ENCODE data around the gene PTGDR2. TPM values are rescaled to one million over a fixed set of nuclear protein-coding genes. Genes with fewer than 3 reads are reported as not detected.
A peak's percentile ranks its signal among the peaks of the same experiment; 100 is the strongest.

The PTGDR2 gene
- total and polyA plus RNA-seq, 9 of the 15 experiments (the other 6 are each of a cell fraction or from before 2014, with no cell fraction given), result 0.51 to 2.6 (median 1.6) TPM

DNA sequence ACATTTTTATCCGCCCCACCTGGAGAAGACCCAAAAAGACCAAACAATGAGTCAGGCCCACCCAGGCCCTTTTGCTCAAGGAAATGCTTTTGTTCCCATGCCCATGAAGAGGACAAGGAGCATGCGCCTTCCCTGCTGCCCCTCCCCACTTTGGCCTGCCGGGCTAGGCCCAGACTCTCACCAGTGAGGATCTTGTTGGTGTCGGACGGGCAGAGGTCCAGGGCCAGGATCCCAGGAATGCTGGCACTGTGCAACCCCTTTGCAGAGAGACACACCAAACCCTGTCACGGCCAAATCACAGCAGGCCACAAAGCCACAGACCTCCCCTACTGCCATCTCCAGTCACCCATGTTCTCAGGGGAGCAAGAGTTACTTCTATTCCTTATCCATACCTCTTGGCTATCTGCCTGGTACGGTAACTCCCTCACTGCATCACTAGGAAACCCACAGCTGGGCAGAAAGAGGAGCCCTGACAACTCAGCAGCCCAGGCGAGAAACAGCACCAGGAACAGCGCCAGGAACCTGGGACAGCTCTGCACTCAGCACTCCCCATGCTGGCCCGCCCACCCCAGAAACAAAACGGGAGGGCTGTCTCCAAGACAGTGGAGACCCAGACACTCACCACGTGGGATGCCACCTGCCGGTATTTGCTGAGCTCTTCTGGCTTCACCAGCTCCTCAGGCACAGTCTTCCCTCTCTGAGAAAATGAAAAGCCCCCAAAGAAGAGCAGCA is 45.1 kb upstream of the PTGDR2 start:
- 84% methylated on average over 7 of the region's 13 CpGs for WGBS (ENCODE audit: insufficient coverage, low coverage, missing lambda C conversion rate)

DNA sequence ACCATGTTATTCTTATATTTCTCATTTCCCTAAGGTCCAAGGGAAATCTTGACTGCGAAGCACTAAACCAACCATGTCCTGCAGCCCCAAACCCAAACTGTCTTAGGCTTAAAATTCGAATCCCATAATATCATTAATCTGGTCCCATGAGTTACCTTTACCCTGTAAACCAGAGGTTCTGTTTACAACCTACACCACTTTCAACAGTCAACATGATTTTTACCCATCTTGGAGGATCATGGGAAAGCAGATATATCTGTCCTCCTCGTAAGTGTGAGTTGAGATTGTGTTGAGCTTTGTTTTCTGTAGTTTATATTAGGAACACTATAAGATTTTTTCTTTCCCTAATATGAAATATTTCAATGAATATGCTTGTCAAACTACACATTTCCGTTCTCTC is 44.2 kb upstream of the PTGDR2 start:
- Histone ChIP-seq H2AFZ (ENCODE audit: low read depth, low read length) (no peak overlapping the region), H3K36me3 (ENCODE audit: control insufficient read depth, insufficient read depth, low read length) (peaks cover 100% of the 10 kb centered on the region), H3K9me3 (replicated peaks; ENCODE audit: control insufficient read depth, insufficient read depth, low read depth, low read length) (no peaks in the 10 kb centered on the region), H3K4me2 (ENCODE audit: insufficient read depth, low read length) (no peak overlapping the region), H3K4me1 (replicated peaks in 1 of 2; ENCODE audit: control insufficient read depth in 2 of 2, insufficient read depth in 2 of 2, low read length in 2 of 2) (peaks cover 0 to 11% of the 10 kb centered on the region in 2 experiments; a peak in 3 of 5 replicates), H3K9me1 (ENCODE audit: control insufficient read depth, insufficient read depth, low read length) (peaks cover 3% of the 10 kb centered on the region), H3K4me3 (no peak overlapping the region), H3K27ac (ENCODE audit: extremely low read depth, low read depth, low read length) (no peak overlapping the region), H3K27me3 (ENCODE audit: control insufficient read depth in 2 of 2, insufficient read depth in 2 of 2, low read length in 2 of 2) (no peaks in the 10 kb centered on the region), H4K20me1 (replicated peaks; ENCODE audit: control insufficient read depth, insufficient read depth, low read length) (peaks cover 22% of the 10 kb centered on the region), H3K79me2 (ENCODE audit: control insufficient read depth, insufficient read depth, low read length) (peaks cover 28% of the 10 kb centered on the region), H3K9ac (ENCODE audit: insufficient read depth in 1 of 2, low read depth in 2 of 2, low read length in 2 of 2) (no peak overlapping the region)
- in situ Hi-C loops (cut with MboI), result loop anchor here (5.0 kb wide), 1 partner anchor 123 kb away; no protein-coding TSS in a partner anchor
- ATAC-seq (0 out of 3 replicates have a peak, but pooled peaks have one; percentile 16), FAIRE-seq (no peak), DNase-seq (ENCODE audit: extremely low read depth in 1 of 4, low spot score in 3 of 4) (no peak)
- ChIA-PET CTCF (ENCODE audit: low intra/inter-chr PET ratio) (interaction anchor here (1.0 to 1.9 kb wide), 3 partner anchors 61 to 125 kb away, joined by 3 to 18 read pairs (median 4); no protein-coding TSS in a partner anchor), POLR2A (interaction anchor here (0.8 to 1.0 kb wide), 3 partner anchors 14 to 73 kb away, joined by 3 to 7 read pairs (median 6); partner anchors contain the start of gene TMEM109)
- 58% methylated on average over 4 of the region's 4 CpGs for WGBS (ENCODE audit: insufficient coverage, low coverage, missing lambda C conversion rate)
- TF ChIP-seq XRCC5 (IDR thresholded peaks at IDR 0.05; ENCODE audit: low read depth, low read length) (no peak), ZNF584 (CRISPR knock-in tag; IDR thresholded peaks at IDR 0.05; ENCODE audit: low read depth) (no peak), TEAD4 (IDR thresholded peaks at IDR 0.05; ENCODE audit: low read length) (no peak), TEAD4 (CRISPR knock-in tag; IDR thresholded peaks at IDR 0.05; ENCODE audit: borderline replicate concordance) (no peak), RBBP5 (IDR thresholded peaks at IDR 0.05; ENCODE audit: borderline replicate concordance, insufficient read depth, low read length, poor library complexity, severe bottlenecking) (no peak), FOXP4 (CRISPR knock-in tag; IDR thresholded peaks at IDR 0.05; ENCODE audit: borderline replicate concordance) (no peak), PYGO2 (tag; IDR thresholded peaks at IDR 0.05) (no peak)
- intact Hi-C loops (cut with micrococcal nuclease), result loop anchor here (1.0 kb wide), 1 partner anchor 69 kb away; no protein-coding TSS in a partner anchor
- no TSS peak for BruUV-seq (replicated peaks)

More for the DNA sequence above, 45.1 kb upstream of the PTGDR2 start:
- no peak overlapping the region for H2AFZ ChIP-seq (ENCODE audit: low read depth, low read length)
- H3K27ac ChIP-seq (ENCODE audit: extremely low read depth, low read depth, low read length), result no peak overlapping the region
- POLR2A ChIA-PET, result interaction anchor here (0.7 to 1.9 kb wide), 4 partner anchors 13 to 93 kb away, joined by 3 to 7 read pairs (median 3); partner anchors contain the start of gene TMEM109
- H3K4me1 ChIP-seq (replicated peaks in 1 of 2; ENCODE audit: control insufficient read depth in 2 of 2, insufficient read depth in 2 of 2, low read length in 2 of 2), result peaks cover 0 to 14% of the 10 kb centered on the region in 2 experiments; a peak in 4 of 5 replicates
- H3K9ac ChIP-seq (ENCODE audit: insufficient read depth in 1 of 2, low read depth in 2 of 2, low read length in 2 of 2), result 0 out of 4 replicates have a peak overlapping the region, but pooled peaks of 1 of the 2 experiments have one; percentile 31
- peaks cover 95% of the 10 kb centered on the region for H3K36me3 ChIP-seq (ENCODE audit: control insufficient read depth, insufficient read depth, low read length)
- TF ChIP-seq FUS (optimal IDR thresholded peaks at IDR 0.05; ENCODE audit: low read depth, low read length), result no peak
- no peak overlapping the region for H3K4me3 ChIP-seq
- in situ Hi-C loops (cut with MboI) (no loop called here), intact Hi-C loops (cut with micrococcal nuclease) (no loop called here)
- no peak overlapping the region for H3K4me2 ChIP-seq (ENCODE audit: insufficient read depth, low read length)
- no TSS peak for BruUV-seq (replicated peaks)
- CTCF ChIA-PET (ENCODE audit: low intra/inter-chr PET ratio), result interaction anchor here (1.0 kb wide), 1 partner anchor 126 kb away, joined by 4 read pairs; no protein-coding TSS in a partner anchor
- no peak for ATAC-seq
- H3K9me3 ChIP-seq (replicated peaks; ENCODE audit: control insufficient read depth, insufficient read depth, low read depth, low read length), result no peaks in the 10 kb centered on the region
- peaks cover 37% of the 10 kb centered on the region for H3K79me2 ChIP-seq (ENCODE audit: control insufficient read depth, insufficient read depth, low read length)
- no peak for FAIRE-seq
- H3K9me1 ChIP-seq (ENCODE audit: control insufficient read depth, insufficient read depth, low read length), result peaks cover 3% of the 10 kb centered on the region
- no peak for DNase-seq (ENCODE audit: extremely low read depth in 1 of 4, low spot score in 3 of 4)
- H3K27me3 ChIP-seq (ENCODE audit: control insufficient read depth in 2 of 2, insufficient read depth in 2 of 2, low read length in 2 of 2), result no peaks in the 10 kb centered on the region
- H4K20me1 ChIP-seq (replicated peaks; ENCODE audit: control insufficient read depth, insufficient read depth, low read length), result peaks cover 30% of the 10 kb centered on the region

All from K562 (cell line).